ENCODE data around the gene PDSS2.
A peak's percentile ranks its signal among the peaks of the same experiment; 100 is the strongest.
"Not testable (repeated sequence)": the region's sequence is repeated elsewhere in the genome, so short reads cannot be mapped to it uniquely, and the experiment has no call there.

PDSS2 gene

GRCh38 chr6:107473660-107474059, 14.3 kb upstream of the PDSS2 start:
- no peak for DNase-seq

DNA sequence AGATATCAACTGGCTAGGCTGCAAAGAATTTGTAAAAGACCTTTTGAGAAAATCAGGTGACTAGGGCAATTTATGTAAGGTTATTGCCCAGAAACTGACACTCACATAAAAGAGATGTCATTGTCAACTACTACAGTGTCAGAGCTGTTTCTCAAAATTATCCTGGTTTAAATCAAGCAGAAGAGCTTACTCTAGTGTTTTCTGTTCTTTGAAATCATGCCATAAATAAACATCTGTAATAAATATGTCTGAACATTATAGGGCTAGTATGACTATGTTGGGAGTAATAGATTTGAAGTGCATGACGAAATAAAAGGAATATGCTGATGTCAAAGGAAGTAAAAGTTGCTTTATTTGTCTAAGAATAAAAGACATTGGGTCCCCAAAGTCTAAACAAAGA, 11.0 kb upstream of the PDSS2 start:
- DNase-seq, result no peak

- DNase-seq, result no peak
Observed at GRCh38 chr6:107466062-107466461, 6.7 kb upstream of the PDSS2 start.

DNA sequence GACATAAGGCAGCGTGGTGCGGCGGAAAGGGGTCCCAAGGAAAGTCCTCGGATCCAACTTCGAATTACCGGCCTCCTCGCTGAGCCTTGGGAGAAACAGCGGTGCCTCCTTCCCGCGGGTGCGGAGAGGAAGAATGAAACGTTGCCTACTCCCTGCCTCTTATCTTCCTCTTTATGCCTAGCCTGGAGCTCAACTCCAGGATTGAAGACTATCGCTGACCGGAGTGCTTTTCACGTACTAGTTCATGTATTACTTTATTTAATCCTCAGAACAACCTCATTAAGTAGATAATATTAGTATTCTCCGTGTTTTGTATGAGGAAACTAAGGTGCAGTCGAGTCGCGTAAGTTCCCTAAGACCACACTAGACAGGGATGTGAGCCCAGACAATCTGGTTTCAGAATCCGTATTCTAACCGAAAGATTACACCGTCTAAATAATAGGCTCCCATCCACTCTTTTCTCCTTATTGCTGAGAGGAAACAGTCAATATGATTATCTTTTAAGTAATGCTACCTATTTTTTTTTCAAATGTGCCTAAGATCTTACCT, 793 bp upstream of the PDSS2 start:
- DNase-seq, result no peak

- DNase-seq, result peak; percentile 18
Observed at GRCh38 chr6:107458672-107459282, 587 bp downstream of the PDSS2 start.

DNA sequence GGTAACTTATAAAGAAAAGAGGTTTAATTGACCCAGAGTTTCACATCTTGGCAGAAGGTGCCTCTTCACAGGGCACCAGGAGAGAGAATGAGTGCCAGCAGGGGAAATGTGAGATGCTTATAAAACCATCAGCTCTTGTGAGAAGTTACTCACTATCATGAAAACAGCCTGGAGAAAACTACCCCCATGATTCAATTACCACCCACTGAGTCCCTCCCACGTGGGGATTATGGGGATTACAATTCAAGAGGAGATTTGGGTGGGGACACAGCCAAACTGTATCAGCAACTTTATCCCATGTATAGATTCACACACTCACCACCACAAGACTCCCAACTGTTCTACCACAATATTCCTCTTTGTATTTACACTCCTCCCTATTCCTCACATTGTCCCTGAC, 10.6 kb downstream of the PDSS2 start:
- no peak for DNase-seq

- DNase-seq, result no peak
Observed at GRCh38 chr6:107447663-107448216, 11.6 kb downstream of the PDSS2 start.

DNA sequence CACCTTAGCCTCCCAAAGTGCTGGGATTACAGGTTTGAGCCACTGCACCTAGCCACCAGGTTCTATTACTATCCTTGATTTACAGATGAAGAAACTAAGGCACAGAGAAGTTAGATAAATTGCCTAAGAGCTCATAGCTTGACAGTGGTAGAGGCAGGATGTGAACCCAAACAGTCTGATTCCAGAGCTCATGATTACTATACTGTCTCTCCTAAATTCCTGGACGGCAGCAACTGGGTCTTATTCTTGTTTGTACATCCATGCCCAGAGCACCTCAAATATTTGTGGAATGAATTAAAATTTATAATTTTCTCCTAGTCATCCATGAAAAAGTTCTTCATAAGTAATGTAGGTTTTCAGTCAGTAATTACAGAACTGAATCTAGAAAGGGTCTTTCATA, 15.1 kb downstream of the PDSS2 start:
- DNase-seq, result no peak

DNA sequence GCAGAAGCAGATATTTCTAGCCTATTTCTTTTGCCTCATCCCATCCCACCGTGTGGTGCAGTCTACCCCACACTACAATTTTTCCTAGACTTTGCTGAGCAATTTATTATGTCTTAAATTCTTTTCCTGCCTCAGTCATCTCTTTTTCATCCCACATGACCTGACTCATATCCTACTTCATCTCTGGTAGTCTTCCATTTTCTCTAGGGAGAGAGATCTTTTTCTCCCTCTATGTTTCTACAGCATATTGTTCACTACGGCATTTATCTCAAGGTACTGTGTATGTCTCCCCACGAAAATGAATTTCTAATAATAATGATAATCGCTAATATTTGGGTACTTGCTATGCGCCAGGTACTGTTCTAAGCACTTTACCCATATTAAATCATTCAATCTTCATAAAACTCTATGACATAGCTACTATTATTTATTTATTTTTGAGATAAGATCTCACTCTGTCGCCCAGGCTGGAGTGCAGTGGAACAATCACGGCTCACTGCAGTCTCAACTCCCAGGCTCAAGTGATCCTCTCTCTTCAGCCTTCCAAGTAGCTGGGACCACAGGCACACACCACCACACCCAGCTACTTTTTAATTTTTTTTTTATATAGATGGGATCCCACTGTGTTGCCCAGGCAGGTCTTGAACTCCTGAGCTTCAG, 15.6 kb downstream of the PDSS2 start:
- no peak for DNase-seq

DNA sequence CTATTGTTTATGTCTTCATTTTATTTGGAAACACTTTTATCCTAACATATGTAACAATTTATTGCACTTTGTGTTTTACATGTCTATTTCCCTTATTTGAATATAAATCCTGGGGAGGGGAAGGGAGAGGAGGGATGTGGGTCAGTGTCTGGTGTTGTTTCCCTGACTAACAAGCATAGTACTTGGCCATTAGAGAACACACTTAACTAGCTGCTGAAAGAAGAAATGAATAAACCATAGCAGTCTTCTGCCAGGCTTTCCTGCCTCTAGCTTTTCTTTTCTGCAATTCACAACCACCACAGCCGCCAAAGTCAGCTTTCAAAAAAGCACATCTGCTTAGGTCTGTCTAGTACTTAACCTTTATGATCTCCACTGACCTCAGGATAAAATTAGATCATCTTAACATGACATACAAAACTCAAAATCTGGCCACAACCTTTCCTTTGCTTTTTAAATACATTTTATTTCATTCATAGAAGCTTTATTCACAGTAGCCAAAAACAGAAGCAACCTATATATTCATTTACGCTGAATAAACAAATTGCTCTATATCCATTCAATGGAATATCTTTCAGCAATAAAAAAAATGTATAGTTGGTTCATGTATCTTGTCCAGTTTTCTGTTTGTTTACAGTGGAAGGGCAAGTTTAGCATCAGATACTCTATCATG, 16.3 kb downstream of the PDSS2 start:
- DNase-seq, result no peak

- DNase-seq, result no peak
Observed at GRCh38 chr6:107441682-107442081, 17.7 kb downstream of the PDSS2 start.

DNA sequence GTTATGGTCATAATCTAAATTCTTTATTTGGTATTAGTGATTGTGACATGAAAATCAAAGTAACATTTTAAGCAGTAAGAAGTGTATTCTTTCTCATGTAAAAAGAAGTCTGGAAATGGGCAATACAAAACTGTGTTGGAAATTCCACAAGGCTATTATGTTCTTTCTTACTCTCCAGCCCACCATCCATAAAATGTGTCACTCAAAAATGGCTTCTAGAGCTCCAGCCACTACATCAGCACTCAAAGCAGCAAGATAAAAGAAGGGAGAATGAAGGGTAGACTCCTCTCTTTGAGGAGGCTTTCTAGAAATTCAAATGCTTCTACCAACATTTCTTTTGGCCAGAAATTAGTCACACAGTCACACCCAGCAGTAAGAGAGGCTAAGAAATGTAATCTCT, 18.4 kb downstream of the PDSS2 start:
- no peak for DNase-seq

- DNase-seq, result no peak
Observed at GRCh38 chr6:107439406-107439805, 20.0 kb downstream of the PDSS2 start.

GRCh38 chr6:107437691-107438090, 21.7 kb downstream of the PDSS2 start:
- no peak for DNase-seq

DNA sequence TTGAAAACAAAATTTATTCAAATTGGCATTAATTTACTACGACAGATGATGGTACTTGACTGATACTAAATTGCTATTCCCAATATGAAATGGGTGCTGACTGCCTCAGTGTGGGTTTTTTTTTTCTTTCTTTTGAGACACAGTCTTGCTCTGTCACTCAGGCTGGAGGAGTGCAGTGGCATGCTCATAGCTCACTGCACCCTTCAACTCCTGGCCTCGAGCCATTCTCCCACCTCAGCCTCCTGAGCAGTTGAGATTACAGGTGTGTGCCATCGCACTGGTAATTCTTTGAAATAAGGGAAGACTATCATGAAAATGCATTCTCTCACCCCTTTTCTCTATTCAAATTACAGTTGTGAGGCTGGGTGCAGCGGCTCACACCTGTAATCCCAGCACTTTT, 22.5 kb downstream of the PDSS2 start:
- DNase-seq, result no peak

- DNase-seq, result no peak
Observed at GRCh38 chr6:107435798-107436197, 23.6 kb downstream of the PDSS2 start.

DNA sequence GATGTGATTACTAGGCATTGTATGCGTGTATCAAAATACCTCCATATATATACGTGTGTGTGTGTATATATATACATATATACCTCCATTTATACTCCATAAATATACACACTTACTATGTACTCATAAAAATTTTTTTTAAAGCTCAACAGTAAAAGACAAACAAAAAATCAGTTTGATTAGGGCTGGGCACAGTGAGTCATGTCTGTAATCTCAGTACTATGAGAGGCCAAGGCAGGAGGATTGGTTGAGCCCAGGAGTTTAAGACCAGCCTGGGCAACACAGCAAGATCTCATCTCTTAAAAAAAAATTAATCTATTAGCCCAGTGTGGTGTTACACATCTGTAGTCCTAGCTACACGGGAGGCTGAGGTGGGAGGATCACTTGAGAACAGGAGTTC, 24.6 kb downstream of the PDSS2 start:
- no peak for DNase-seq

DNA sequence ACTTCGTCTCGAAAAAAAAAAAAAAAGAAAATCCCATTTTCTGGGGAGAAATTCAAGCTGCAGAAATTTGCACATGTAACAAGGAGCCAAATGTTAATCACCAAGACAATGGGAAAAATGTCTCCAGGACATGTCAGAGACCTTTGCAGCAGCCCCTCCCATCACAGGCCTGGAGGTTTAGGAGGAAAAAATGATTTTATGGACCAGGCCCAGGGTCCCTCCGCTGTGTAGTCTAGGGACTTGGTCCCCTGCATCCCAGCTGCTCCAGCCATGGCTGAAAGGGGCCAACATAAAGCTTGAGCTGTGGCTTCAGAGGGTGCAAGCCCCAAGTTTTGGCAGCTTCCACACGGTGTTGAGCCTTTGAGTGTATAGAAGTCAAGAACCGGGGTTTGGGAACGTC, 33.4 kb downstream of the PDSS2 start:
- not testable (repeated sequence) for DNase-seq

DNA sequence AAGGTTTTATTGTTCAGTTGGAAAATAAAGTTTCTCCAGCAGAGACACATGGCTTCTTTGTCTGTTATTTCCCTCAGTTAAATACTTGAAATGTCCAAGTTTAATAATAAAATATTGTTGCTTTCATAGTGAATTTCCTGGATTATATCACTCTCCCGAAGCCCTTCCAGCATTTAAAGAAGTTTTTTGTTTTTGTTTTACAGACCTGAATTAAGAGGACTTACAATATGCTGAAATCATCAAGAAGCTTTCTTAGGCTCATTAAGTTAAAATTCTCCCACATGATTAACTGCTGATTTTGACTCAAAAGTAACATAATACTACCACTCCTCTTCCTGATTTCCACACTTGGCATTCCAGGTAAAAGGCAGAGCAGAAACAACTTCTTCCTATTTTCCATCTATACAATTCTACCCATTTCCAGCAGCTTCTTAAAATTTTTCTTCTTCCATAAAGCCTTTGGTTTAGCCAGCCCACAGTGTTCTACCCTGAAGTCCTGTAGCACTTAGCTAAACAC, 35.8 kb downstream of the PDSS2 start:
- no peak for DNase-seq

- DNase-seq, result no peak
Observed at GRCh38 chr6:107421696-107422256, 37.6 kb downstream of the PDSS2 start.

DNA sequence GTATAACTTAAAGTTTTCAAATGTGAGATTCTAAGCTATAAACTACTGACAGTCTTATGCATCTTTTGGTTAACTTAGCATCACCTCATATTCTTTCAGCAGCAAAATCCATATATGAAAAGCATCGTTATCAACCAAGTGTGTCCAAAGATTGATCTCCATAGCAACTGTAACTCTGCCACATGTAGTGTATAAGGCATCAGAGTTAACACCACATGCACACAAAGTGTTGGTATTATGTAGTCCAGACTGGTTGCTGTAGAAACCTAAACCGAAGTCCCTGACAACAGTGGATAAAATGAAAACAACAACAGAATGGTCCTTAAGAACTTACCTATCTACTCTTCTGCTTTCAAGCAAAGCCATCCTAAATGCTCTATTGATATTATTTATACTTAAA, 39.6 kb downstream of the PDSS2 start:
- no peak for DNase-seq

DNA sequence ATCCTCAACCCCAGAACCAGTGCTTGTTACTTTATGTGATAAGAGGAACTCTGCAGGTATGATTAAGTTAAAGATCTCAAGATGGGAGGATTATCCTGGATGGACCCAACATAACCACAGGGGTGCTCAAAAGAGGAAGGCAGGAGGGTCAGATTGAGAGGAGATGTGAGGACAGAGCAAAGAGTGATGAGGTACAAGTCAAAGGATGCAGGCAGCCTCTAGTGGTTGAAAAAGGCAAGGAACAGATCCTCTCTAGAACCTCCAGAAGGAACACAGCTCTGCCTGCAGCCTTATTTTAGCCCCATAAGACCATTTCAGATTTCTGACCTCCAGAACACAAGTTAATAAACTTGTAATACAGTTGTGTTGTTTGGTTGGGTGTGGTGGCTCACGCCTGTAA, 41.2 kb downstream of the PDSS2 start:
- DNase-seq, result peak; percentile 0

DNA sequence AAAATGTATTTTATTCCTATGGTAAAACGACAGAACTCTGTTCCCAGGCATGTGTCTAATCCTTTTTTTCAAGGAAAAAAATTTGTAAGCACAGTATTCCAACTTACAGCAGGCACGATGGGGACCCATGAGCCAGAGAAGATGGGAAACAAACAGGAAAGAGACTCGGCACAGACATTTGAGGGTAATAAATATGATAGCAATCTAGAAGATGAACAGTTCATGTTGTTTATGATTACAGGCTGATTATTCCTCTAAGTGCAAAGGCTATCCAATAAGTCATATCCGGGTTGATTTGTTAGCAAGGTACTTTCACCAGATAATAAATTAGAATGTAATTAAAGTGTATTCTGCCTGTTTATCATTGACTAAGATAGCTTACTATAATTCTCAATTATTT, 43.2 kb downstream of the PDSS2 start:
- no peak for DNase-seq
